Measurements from ENCODE around the gene FOXA3. TPM values are rescaled to one million over a fixed set of nuclear protein-coding genes. Genes with fewer than 3 reads are reported as not detected.

FOXA3 gene
- total RNA-seq, 1 experiment from 2014 or later: not detected

DNA sequence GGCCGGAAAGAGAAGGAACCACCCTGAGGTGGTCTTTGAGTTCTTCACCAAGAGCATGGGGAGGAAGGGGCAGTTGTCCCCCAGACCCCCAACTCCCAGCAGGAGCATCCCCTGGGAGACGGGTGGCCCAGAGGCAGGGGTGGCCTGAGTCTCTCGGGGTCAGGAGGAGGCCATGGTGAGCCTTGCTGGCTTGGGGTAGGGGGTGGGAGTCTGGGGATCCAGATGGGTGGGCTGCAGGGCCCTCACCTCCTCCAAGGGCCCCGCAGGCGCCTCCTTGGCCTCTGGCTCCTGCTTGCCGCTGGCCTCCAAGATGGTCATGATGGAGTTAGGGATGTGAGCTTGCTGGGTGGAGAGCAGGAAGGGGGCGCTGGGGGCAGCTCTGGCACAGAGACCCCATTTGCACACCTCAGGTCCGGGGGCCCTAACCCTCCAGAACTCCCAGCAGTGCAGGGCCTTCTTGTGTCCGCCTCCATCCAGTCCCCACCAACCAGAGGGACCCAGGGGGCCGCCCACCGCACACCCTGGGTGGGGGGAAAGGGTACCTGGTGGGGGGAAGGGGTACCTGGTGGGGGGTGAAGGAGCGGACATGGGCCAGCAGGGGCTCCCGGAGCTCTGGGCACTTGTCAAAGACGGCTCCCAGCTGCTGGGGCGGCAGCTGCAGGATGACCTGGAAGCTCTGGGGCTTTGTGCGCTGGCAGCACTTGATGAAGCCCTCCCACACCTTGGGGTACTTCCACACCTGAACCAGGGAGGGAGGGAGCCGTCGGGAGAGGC, 47.7 kb upstream of the FOXA3 start:
- ChIA-PET CTCF (interaction anchor here (0.6 to 1.1 kb wide), 17 partner anchors 11 to 1033 kb away, joined by 3 to 17 read pairs (median 8); partner anchors contain the start of genes DMWD and SYMPK), POLR2A (ENCODE audit: low non-redundant PET) (no interaction called here)
- H3K27ac ChIP-seq (ENCODE audit: low read depth, low read length, poor library complexity, severe bottlenecking): no peak overlapping the region
- intact Hi-C loops (cut with micrococcal nuclease; ENCODE audit: unreplicated experiment): no loop called here
- BruUV-seq (replicated peaks): no TSS peak
- no peak for DNase-seq (ENCODE audit: low spot score)
- TF ChIP-seq, protein P1, sequence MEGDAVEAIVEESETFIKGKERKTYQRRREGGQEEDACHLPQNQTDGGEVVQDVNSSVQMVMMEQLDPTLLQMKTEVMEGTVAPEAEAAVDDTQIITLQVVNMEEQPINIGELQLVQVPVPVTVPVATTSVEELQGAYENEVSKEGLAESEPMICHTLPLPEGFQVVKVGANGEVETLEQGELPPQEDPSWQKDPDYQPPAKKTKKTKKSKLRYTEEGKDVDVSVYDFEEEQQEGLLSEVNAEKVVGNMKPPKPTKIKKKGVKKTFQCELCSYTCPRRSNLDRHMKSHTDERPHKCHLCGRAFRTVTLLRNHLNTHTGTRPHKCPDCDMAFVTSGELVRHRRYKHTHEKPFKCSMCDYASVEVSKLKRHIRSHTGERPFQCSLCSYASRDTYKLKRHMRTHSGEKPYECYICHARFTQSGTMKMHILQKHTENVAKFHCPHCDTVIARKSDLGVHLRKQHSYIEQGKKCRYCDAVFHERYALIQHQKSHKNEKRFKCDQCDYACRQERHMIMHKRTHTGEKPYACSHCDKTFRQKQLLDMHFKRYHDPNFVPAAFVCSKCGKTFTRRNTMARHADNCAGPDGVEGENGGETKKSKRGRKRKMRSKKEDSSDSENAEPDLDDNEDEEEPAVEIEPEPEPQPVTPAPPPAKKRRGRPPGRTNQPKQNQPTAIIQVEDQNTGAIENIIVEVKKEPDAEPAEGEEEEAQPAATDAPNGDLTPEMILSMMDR (conservative IDR thresholded peaks at IDR 0.05; ENCODE audit: low read depth, low read length): no peak
- no peak for TF ChIP-seq EZH2 (IDR thresholded peaks at IDR 0.05; ENCODE audit: borderline replicate concordance, low read depth, low read length, poor library complexity, severe bottlenecking)
- H3K9me3 ChIP-seq (ENCODE audit: low read depth, low read length, poor library complexity, severe bottlenecking): no peaks in the 10 kb centered on the region
- peaks cover 7% of the 10 kb centered on the region for H3K36me3 ChIP-seq (ENCODE audit: insufficient read depth, low read length, poor library complexity, severe bottlenecking)
- H3K27me3 ChIP-seq (replicated peaks; ENCODE audit: insufficient read depth, low read depth, low read length, poor library complexity): no peaks in the 10 kb centered on the region
- no peaks in the 10 kb centered on the region for H3K4me1 ChIP-seq (ENCODE audit: insufficient read depth, low read length, poor library complexity, severe bottlenecking)
- no peak overlapping the region for H3K4me3 ChIP-seq (ENCODE audit: low read depth, low read length, poor library complexity, severe bottlenecking)

DNA sequence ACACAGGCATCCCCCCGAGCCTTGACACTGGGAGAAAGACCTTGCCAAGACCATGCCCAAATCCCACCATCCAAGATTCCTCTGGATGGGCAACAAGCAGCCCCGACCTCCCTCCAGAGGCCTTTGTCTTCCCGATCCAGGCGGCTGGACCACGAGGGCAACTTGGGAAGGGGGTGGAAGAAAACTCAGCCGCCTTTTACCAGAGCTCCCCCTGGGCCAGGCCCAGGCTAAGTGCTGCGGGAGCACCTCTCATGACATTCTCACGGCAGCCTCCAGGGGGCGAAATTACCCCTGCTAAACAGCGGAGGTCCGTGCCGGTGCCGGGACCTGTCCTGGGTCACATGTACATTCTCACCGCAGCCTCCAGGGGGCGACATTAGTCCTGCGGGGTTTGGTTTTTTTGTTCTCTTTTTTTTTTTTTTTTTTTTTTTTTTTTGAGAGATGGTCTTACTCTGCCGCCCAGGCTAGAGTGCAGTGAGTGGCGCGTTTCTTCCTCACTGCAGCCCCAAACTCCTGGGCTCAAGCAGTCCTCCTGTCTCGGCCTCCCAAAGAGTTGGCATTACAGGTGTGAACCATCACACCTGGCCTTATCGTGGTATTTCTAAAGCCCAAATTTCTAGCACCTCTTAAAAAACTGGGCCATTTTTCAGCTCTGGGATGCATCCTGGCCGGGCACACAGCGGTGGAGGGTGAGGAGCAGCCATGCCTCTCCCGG, 47.0 kb upstream of the FOXA3 start:
- Histone ChIP-seq H3K36me3 (ENCODE audit: insufficient read depth, low read length, poor library complexity, severe bottlenecking) (peaks cover 11% of the 10 kb centered on the region), H3K4me3 (ENCODE audit: low read depth, low read length, poor library complexity, severe bottlenecking) (no peak overlapping the region), H3K9me3 (ENCODE audit: low read depth, low read length, poor library complexity, severe bottlenecking) (no peaks in the 10 kb centered on the region), H3K27ac (ENCODE audit: low read depth, low read length, poor library complexity, severe bottlenecking) (no peak overlapping the region), H3K27me3 (replicated peaks; ENCODE audit: insufficient read depth, low read depth, low read length, poor library complexity) (no peaks in the 10 kb centered on the region), H3K4me1 (ENCODE audit: insufficient read depth, low read length, poor library complexity, severe bottlenecking) (no peaks in the 10 kb centered on the region)
- POLR2A ChIA-PET (ENCODE audit: low non-redundant PET): no interaction called here
- no TSS peak for BruUV-seq (replicated peaks)
- TF ChIP-seq, protein P1 (conservative IDR thresholded peaks at IDR 0.05; ENCODE audit: low read depth, low read length): peak; percentile 99
- no peak for TF ChIP-seq EZH2 (IDR thresholded peaks at IDR 0.05; ENCODE audit: borderline replicate concordance, low read depth, low read length, poor library complexity, severe bottlenecking)
- peak; percentile 96 for DNase-seq (ENCODE audit: low spot score)
- CTCF ChIA-PET: interaction anchor here (0.6 to 1.1 kb wide), 18 partner anchors 10 to 1034 kb away, joined by 3 to 17 read pairs (median 8); partner anchors contain the start of genes DMWD and SYMPK
- intact Hi-C loops (cut with micrococcal nuclease; ENCODE audit: unreplicated experiment): no loop called here

DNA sequence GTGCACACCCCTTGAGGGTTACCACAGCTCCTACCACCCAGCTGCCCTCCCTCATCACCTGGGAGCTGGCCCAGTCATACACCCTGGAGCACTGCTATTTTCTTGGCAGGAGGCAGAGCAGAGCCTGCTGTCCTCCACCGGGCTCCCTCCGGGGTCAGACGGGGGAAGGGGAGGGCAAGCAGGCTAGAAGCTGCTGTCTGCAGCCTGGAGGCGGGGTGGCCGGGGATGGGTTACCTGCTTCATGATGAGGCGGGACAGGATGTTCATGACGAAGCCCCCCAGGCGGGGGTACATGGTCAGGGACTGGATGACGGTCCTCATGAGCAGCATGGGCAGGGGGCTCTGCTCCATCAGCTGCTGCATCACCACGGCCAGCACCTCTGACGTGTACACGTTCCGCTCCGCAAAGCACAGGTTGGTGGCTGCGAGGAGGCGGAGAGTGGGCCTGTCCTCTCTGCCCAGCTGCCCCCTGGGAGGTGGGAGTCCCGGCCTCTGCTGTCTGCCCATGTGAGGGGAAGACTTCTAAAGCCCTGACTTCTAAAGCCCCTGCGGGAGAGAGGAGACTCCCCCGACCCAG, 46.3 kb upstream of the FOXA3 start:
- Histone ChIP-seq H3K4me1 (ENCODE audit: insufficient read depth, low read length, poor library complexity, severe bottlenecking) (no peaks in the 10 kb centered on the region), H3K27ac (ENCODE audit: low read depth, low read length, poor library complexity, severe bottlenecking) (no peak overlapping the region), H3K4me3 (ENCODE audit: low read depth, low read length, poor library complexity, severe bottlenecking) (no peak overlapping the region), H3K9me3 (ENCODE audit: low read depth, low read length, poor library complexity, severe bottlenecking) (no peaks in the 10 kb centered on the region), H3K27me3 (replicated peaks; ENCODE audit: insufficient read depth, low read depth, low read length, poor library complexity) (no peaks in the 10 kb centered on the region), H3K36me3 (ENCODE audit: insufficient read depth, low read length, poor library complexity, severe bottlenecking) (peaks cover 14% of the 10 kb centered on the region)
- BruUV-seq (replicated peaks): no TSS peak
- ChIA-PET CTCF (interaction anchor here (0.6 kb wide), 1 partner anchor 25 kb away, joined by 3 read pairs; the partner anchor contains the start of gene DMWD), POLR2A (ENCODE audit: low non-redundant PET) (no interaction called here)
- intact Hi-C loops (cut with micrococcal nuclease; ENCODE audit: unreplicated experiment): no loop called here
- no peak for DNase-seq (ENCODE audit: low spot score)
- TF ChIP-seq, protein P1 (conservative IDR thresholded peaks at IDR 0.05; ENCODE audit: low read depth, low read length): no peak
- no peak for TF ChIP-seq EZH2 (IDR thresholded peaks at IDR 0.05; ENCODE audit: borderline replicate concordance, low read depth, low read length, poor library complexity, severe bottlenecking)
